ENCODE results near the gene RNF214.
"Not testable (repeated sequence)": the region's sequence is repeated elsewhere in the genome, so short reads cannot be mapped to it uniquely, and the experiment has no call there.

Gene RNF214

GRCh38 chr11:117229931-117230285, 2.6 kb upstream of the RNF214 start:
- no peak for DNase-seq

GRCh38 chr11:117230286-117230961, 2.0 kb upstream of the RNF214 start:
- no peak for DNase-seq

- peak in 1 of 56 donors; percentile 46 for DNase-seq
These were observed 1.3 kb upstream of the RNF214 start for GRCh38 chr11:117230999-117231841.

DNA sequence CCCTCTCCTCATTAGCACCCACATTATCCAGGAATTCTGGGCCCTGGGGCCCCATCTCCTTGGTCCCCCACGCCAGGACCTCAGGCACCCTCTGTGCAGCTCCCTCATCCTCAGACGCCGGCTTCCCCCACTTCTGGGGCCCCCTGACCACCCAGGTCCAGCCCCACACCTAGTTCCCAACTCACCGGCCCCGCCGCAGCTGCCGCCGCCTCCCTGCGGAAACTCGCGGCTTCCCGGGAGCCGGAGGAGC, 704 bp upstream of the RNF214 start, which contains the start of gene PCSK7:
Gene PCSK7, minus strand, starts transcription at position 232 of the 250 bp plus-strand sequence. CDS start 2,229 bp downstream, outside the sequence.
- peak in 3 of 56 donors; percentile 43 to 71 (median 63) for DNase-seq

DNA sequence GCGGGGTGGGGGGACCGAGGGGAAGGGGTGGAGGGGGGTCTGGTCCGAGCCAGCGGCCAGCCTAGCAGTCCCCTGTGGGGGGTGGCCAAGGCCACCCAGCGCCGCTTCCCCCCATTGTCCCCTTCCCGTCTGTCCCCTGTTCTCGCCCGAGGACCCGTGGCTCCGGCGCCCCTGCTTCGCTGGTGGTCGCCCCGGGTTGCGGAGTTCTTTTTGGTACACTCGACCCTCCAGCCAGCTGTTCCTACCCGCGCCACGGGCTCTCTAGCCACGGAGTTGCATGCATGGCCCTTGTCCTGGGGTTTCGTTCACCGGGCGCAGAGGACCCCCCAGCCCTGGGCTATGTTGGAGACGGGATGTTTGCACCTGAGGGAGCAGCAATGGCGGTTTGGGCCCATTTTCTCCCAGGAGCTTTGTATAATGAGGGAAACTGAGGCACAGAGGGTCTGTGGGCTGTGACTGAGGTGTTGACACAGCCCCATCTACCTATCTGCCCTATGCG, 489 bp downstream of the RNF214 start:
- peak in 3 of 56 donors; percentile 23 to 66 (median 28) for DNase-seq

- DNase-seq, result no peak
These were observed 5.8 kb downstream of the RNF214 start for GRCh38 chr11:117238221-117238620.

DNA sequence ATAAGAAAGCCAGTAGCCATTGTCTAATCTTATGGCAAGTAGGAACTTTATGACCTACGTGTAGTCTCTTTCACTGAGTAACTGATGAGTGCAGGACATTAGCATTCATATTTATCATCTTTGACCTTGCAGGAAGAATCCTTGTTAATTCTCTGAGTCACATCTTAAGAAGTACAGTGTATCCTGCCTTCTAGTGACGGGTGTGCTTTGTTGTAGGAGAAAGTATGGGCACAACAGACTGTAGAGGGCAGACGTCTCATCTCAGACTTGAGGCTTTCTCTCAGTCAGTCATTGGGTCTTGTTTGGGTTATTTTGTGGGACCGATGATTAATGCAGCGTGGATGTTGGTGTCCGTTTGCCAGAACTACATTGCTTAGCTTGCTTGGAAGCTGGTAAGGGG, 6.8 kb downstream of the RNF214 start:
- no peak for DNase-seq

- DNase-seq, result no peak
These were observed 15.9 kb downstream of the RNF214 start for GRCh38 chr11:117248341-117248740.

- DNase-seq, result no peak
These were observed 17.1 kb downstream of the RNF214 start for GRCh38 chr11:117249571-117249970.

- no peak for DNase-seq
These were observed 19.0 kb downstream of the RNF214 start for GRCh38 chr11:117251506-117251905.

DNA sequence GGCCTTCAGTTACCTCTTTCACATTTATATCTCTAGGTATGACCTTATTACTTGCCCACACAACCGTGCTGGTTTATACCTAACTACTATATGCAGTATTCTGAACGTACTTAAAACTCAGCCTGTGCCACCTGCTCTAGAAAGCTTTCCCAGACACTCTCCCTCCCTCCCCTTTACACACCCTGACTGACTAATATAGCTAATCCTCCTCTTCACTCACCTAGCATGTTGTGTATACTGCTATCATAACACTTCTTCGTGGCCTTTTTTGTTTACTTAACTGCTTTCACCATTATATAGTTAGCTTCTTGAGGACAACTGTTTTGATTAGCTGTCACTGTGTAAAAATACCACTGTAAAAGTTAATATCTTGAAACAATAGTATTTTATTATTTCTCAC, 23.5 kb downstream of the RNF214 start:
- no peak for DNase-seq

GRCh38 chr11:117256573-117256972, 24.1 kb downstream of the RNF214 start:
- DNase-seq, result no peak

DNA sequence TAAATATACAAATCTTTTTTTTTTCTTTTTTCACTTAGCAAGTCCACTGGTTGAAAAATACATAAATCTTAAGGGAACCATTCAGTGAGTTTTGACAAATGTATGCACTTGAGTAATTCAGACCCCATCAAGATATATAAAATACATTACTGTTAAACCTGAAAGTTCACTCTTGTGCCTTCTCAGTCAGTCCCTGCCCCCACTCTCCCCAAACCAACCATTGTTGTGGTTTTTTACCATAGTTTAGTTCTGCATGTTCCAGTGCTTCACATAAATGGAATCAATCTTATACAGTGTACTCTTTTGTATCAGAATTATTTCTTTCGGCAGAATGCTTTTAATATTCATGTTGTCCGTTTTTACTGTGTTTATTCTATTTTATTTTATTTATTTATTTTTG, 26.1 kb downstream of the RNF214 start:
- DNase-seq, result no peak

GRCh38 chr11:117259417-117259816, 26.9 kb downstream of the RNF214 start:
- DNase-seq, result no peak

- DNase-seq, result not testable (repeated sequence)
These were observed 32.3 kb downstream of the RNF214 start for GRCh38 chr11:117264624-117265323.

DNA sequence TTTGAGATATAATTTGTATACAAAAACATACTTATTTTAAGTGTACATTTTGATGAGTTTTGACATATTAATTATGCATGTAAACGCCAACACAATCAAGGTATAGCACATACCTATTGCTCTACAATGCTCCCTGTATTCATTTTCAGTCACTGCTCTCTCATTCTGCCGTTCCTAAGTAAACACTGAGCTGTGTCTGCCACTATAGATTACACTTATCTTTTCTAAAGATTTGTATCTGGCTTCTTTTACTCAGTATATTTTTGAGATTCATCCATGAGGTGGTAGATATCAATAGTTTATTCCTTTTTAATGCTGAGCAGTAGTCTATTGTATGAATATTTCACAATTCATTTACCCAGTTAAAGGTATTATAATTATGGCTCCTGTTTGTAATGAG, 33.3 kb downstream of the RNF214 start:
- no peak for DNase-seq

- DNase-seq, result no peak
These were observed 37.4 kb downstream of the RNF214 start for GRCh38 chr11:117269856-117270255.

- no peak for DNase-seq
These were observed 38.7 kb downstream of the RNF214 start for GRCh38 chr11:117271208-117271607.

- not testable (repeated sequence) for DNase-seq
These were observed 39.7 kb downstream of the RNF214 start for GRCh38 chr11:117272175-117272574.

- DNase-seq, result no peak
These were observed 41.2 kb downstream of the RNF214 start for GRCh38 chr11:117273550-117274289.

GRCh38 chr11:117278347-117278746, 45.9 kb downstream of the RNF214 start:
- DNase-seq, result no peak

Measured in amygdala (tissue), 56 donors.